Activated CD8-positive, alpha-beta memory T cell treated with anti-CD3 and anti-CD28 coated beads, Interleukin-2, amount 50 U/mL, for 24 hours (primary cell): ENCODE data around the gene EN2.

Experiments
- DNase-seq: peaks from one replicate; pipeline ENCODE4 v3.0.0-alpha.2; 2020; ENCODE audit errors: extremely low read depth

Gene EN2

DNA sequence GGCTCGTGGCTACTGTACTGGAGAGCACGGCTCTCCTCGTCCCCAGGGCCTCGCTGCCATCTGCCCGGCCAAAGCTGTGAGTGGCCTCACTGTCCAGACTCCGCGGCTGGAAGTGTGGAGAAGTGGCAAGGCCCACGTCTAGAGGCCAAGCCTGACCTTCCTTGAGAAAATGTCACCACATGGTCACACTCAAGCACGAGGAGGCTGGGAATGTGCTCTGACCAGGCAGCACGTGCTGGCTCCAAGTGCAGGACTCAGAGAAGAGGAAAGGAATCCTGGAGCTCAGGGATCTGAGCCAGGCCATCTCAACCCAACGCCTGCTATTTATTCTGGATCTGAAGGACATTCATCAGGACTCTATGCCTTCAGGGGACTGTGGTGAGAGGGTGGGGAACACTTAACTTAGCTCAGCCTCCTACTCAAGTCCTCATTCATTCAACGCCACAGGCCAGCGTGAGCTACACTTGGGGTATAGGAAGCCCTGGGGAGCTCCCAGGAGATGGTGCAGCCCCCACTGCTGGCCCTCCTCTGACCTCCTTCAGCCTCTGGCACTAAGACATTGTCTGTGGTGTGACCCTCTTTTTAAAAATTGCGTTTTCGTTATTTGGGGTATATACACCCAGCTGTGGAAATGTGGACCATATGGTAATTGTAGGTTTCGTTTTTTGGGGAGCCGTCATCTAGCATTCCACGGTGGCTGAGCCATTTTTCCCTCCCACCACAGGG lies 29.0 kb downstream of the EN2 start:
- no peak for DNase-seq

DNA sequence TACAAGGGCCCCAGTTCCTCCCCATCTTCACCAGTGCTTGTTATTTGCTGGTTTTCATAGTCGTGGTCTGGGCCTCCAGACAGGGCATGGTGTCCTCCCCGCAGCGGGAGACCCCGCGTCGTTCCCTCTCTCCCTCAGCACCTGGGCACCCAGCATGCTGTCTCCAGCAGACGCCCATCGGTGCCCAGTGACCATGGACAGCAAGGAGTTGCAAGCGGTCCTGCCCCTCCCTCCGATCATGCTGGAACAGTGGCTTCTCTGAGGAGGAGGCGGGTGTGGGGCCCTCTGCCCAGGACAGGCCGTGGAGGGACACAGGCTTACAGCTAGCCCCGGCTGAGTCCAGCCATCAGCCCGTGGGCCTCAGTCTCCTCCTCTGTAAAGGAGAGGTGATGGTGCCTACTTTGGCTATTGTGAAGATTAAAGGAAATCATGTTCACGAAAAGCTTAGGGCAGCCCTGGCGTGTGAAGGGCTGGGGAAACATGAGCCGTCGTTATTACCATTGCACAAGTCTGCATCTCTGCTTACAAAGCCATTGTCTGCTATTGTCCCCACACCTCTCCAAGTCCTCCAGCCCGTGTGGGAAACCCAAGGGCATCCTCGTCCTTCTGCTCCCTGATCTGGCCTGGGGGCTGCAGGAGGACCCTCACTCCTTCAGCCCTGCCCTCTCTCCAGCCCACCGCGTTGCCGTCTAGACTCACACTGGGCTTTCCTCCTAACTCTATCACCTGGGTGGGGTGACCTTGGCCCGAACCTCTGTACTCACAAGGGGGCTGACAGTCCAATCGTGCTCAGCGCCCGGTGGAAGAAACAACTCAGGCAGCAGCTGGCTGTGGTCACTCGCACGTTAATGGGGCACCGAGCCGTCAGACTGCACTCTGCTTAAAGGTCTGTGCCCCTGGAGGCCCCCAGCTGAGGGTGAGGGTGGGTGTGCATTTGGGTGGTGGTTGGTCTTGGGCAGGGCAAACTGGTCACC lies 29.9 kb downstream of the EN2 start:
- DNase-seq = no peak

DNA sequence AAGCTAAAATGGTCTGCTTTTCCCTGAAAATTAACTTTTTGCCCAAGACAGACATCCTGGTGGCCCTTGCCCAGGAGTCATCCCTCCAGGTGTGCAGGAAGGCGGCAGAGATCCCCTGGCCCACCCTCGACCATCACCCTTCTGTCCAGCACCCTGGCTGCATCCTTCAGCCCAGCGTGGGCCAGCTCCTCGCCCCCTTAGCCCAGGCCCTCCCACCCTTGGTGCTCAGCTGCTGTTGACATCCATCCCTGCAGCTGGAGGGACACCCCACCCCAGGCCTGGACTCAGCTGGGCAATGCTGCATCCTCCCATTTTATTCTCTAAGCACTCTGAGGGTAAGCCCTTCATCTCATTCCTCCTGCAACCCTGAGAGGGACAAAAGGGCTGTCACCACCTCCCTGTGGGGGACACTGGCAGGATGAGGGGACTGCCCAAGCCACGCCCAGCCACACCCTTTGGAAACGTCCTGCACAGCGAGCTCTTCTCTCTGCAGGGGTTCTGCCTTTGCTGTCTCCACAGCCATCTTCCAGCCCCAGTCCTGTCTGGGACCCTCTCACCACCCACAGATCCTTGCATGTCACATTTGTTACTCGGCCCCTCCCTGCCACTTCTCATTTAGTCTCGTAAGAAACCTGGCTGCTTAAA lies 30.7 kb downstream of the EN2 start:
- DNase-seq = no peak

DNA sequence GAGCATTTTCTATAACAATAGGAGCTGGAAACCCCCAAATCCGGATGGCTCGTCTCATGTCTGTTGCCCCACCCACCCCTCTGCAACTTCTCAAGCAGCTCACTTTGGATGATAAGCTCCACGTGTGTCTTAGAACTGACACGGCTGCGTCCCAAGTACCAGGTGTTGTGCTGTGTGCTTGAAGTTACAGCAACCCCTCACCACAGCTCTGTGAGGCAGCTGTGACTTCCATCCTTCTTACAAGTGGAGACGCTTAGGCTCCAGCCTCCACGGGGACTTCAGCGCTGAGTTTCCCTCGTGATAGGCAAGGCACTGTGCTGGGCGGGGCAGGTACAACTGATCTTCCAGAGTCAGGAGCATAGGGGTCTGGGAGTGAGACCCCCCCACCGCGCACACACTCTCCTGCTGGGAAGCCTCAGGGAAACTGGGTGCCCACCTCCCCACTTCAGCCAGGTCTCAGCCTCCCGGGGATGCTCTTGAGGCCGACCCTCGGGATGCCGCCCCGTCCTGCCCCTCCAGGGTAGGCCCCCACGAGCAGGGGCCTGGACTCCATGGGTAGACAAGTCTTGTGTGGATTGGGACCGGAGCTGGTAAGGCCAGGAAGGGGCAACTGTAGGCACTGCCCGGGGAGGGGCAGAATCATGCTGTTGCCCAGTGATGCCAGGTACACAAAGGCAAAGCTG lies 31.4 kb downstream of the EN2 start:
- DNase-seq = no peak

DNA sequence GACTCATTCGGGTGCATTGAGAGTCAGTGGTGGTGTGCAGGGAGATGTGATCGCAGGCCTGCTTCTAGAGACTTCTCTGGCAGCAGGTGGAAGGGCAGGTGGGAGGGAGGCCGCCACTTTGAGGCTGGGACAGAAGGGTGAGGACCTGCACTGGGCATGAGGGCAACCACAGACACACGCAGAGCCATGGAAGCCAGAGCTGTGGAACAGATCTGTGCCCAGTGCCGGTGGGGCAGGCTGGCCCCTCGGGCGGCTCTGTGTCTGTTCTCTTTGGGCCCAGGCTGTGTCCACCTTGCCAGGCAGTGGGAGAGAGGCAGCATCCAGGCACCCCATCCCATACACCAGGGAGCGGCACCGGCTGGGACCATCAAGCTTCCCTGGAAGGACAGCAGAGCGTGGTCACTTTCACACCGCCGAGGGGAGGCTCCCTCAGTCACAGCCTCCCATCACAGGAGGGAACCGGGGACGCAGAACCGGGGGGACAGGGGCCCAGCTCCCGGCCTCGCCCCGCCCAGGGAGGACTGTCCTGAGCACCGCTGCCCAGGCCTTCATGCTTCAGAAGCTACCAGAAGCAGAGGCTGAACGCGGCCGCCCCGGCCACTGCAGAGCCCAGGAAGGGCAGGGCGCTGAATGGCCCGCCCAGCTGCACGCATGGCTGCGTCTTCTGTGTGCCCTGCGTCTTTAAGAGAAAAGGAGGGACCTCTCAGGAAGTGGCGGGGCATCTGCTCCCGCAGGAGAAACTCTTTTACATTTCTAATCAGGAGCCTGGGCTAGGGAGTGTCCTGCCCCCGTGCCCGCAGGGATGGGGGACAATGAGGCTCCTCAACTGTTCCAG lies 32.1 kb downstream of the EN2 start:
- no peak for DNase-seq

DNA sequence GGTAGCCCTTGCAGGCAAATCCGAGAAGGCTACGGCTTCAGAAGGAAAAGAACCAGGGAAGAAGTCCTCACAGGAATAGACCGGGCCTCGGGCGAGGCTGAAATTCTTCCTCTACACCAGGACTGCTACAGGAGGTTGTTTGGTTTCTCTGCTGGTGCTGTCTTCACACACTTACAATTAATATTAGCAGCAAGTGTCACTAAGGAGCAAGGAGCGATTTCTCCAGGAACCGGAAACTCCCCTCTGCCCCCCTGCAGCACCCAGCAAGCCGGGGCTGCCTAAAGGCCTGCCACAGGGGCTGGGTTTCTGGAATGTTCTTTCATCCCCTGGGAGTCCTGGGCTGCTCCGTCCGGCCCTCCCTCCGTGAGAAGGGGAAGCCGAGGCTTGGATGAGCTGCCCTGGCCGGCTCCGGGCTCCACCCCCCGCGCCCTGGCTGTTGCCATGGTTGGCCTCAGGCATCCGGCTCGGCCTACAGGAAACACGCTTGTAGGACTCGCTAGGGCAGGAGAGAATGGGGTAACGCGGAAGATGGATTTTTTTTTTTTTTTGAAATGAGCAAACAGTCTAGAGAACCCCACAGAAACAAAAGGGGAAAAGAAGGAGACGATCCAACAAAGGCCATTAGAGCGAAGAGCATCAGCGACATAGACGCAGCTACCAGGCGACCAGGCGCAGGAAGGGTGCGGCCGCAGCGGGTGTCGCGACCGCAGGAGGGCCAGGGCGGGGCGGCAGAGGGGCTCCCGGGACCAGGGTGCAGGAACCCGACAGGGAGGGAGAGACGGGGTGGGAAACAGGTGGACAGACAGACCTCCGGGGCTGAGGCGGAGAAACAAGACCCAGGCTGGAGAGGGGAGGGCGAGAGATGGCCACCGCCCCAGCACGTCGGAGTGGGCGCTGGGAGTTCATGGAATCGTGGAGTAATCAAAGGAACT lies 33.0 kb downstream of the EN2 start:
- DNase-seq = no peak

DNA sequence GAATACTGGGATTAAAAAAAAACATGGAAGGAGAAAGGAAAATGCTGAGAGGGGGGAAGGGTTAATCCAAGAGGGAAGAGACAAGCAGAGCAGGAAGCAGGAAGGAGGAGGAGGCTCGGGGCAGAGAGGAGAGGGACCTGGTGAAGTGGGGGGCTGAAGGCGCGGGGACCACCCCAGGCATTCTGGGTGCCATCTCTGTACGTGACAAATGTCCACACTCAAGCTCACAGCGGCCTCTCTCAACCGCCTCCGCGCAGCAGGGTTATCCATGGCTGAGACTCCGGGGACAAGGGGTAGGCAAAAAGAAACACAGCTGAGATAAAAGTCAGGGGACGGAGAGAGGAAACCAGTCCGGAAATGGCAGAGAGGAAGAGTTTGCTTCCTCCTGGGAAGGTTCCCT lies 33.9 kb downstream of the EN2 start:
- DNase-seq = no peak

DNA sequence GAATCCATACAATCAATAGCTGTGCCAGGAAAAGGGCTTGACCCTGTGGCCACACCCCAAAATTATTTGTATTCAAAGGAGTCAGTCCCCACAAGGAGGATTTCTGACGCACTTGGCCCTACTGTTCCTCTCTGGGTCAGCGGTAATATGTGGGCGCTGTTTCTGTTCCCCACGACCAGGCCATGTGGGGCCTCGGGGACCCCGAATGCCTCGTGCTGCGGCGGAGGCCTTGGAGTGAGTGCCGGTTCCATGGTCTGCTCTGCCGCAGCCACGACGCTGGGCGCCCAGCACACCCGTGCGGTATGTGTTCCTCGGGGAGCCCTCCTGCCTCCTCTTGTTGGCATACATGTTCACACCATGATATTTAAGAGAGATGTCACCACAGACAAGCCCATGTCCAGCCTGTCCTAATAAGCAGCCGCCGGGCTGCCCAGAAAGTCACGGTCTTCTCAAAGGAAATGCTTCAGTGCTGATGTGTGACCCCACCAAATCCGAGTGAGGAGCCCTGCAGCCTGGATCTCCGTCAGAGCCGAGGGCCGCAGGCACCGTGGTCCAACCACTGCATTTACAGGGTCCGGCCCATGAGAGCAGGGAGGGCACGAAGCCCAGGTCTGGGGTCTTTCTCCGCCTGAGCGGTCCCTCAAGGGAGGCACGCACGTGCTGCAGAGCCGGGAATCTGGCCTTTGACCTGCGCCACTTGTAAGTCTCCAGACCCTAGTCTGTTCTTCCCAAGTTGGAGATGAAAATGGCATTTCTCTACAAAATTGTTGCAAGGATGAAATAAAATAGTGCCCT lies 36.0 kb downstream of the EN2 start:
- DNase-seq = no peak

DNA sequence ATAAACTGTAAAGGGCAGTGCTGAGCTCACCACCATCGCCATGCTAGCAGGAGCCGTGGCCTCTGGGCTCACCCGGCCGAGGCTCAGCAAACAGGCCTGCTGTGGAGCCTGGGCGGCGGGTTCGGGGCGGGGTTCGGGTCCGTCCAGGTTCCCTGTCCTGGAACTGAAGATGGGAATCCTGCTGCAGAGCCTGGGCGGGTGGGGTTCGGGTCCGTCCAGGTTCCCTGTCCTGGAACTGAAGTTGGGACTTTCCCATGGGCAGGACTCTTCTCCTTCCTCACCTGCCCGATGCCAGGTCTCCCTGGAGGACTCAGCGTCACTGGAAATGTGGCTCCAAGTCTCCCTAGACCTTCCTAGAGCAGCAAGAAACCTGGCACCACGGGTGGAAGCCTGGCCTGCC lies 36.6 kb downstream of the EN2 start:
- no peak for DNase-seq

DNA sequence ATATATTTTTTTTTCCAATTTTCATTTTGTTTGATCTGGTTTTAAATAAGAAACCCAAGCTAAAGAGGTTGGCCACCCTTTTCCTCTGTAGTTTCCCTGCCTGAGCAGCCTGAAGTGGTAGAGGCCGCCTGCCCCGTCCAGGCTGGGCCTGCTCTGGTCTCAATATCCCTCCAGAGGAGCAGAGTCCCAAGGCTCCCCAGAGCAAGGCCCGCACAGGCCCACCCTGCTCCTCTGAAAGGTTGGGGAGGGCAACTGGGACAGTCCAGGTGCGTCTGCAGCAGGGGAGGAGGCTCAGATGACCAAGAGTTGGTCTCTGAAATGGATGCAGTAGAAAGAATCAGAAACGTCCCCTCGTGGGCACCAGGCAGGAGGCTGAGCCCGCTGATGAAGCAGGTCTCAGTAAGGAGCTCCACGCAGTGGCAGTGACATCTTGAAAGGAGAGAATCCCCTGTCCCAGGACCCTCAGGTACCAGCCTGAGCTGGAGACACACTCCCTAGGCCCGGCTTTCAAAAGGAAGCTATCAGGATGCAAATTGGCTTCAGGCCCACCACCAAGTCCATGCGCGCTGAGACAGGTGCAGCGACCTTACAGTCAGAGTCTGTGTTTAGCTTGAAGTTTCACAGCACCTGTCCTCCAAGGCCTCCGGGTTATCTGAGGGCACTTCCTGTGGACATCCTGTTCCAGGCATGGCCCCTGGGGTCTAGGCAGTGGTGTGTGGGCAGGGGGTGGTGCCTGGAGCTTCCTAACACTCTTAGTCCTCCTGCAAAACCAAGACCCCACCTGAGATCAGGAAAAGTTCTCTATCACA lies 37.7 kb downstream of the EN2 start:
- no peak for DNase-seq

DNA sequence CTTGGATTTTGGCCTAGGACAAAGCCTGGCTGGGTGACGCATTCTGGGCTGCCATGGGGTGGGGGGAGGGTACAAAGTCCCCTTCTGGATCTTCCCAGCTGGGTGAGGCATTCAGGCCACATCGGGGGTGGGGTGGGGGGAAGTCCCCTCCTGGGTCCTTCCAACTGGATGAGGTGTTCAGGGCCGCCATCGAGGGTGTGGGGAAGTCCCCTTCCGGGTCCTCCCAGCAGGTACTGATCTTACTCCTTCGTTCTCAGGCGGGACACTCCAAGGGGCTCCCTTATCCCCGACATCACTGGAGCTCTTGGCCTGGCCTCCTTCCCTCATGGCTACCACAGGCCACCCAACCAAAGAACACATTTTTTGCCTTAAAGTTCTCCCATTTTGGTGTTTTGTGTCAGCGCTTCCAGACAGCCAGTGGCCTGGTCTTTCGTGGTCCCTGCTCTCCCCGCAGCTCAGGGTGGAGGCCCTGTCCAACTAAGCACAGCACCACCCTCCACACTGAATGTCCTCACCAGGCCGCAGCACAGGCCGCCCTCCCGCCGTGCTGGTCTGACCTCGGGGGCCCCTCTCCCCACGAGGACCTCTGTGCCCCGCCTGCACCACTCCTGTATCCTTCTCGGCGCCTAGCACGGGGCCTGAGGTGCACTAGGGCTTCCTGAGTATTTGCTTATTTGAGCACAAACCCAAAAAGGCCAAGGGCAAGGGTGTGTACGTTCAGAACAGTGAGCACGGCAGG lies 38.5 kb downstream of the EN2 start:
- DNase-seq = no peak

DNA sequence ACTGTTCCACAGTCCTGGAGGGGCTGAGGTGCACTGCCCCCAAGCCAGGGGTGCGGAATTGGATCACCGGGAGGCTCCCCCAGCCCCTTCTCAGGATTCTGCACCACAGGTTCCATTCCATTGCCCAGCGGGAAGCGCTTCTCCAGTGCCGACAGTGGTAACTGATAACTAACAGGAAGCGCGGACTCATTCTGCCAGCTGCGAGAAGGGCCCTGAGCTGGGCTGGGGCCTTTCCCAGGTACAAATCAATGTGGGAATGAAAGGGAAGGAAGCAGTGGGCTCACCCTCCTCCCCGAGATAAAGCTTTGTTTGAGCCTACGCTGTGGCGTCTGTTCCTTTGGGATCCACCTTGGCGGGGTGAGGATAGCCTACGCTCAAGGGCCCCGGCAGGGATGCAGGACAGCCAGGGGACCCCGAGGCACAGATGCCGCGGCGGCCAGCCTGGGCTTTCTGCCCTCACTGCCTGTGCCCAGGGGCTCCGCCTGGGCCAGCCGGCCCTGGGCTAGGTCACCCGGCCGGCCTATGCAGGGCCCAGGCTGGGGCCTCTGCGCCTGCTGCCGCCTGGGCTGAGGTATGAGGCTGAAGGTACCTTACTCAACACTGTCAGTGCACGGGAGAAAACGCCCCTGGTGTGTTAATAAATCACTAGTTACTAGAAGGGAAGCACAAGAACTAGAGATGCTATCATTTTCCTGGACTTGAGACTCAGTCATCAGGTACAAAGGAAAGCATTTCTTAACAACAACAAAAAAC lies 39.4 kb downstream of the EN2 start:
- no peak for DNase-seq

DNA sequence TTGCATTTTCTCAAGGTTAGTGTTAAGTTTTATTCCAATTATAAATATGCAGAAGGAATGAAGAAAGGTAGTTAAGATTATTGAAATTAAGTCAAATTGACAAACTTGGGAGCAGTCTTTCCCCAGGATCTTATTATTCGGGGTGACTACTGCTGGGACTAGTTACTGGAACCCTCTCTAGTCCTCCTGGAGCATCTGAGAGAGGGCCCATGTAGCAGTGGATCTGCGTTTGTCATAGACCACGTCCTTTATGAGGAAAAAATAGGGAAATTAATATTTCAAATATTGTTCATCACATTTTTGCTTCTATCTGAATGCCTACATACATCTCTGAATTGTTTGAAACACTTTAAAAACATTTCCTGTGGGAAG lies 47.5 kb downstream of the EN2 start:
- no peak for DNase-seq

DNA sequence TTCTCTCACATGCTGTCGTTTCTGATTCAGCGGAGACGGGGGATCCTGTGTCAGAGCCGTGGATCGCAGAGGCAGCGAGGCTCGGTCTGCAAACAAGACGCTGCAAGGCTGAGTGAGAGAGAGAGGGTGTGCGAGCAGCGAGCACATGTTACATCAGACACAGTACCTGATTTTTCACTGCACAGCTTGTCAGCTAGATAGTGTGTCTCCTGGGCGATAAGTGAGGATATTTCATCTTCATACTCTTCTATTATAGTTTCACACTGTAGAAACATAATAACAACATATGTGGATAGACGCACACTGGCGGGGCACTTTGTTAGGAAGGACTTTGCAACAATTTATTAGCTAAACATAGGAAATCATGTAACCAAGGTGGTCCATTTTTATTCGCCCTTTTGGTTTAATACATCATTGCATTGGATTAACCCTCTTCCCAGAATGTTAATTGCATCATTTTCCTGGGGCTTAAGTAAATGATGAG lies 49.0 kb downstream of the EN2 start:
- no peak for DNase-seq

DNA sequence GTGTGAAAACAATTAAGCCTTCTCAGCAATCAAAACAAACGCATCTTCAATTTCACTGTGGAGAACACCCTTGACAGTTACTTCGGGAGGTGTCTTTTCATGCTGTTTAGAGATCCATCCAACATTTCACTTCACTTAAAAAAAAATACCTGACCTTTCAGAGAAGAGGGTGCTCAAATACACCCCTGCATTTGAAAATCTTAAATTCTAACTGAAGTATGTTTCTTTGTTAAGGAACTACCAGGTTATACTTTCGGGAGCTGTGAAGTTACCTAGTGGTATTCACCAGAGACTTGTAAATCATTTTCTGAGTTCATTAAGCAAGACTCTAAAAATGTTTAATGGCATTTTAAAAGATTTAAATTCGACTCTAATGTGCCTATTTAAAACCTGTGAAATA lies 49.6 kb downstream of the EN2 start:
- DNase-seq = no peak
